ENCODE results near the gene VCAN.

DNA sequence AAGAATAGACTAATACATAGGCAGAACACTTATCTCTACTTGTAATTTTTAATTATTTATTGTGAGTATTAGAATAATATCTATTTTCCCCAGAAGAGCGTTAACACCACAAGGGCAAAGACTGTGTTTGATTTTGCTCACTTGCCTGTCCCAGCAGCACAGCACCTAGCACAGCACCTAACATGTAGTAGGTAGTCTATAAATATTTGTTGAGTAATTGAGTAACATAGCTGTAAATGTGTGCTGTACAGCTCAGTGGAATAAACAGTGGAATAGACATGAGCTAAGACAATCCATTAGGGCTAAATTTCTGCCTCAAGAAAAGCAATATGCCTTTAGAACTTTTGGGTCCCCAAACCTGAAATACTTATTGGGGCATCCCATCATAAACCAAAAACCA lies 49.3 kb upstream of the VCAN start:
- TF ChIP-seq, protein P1, sequence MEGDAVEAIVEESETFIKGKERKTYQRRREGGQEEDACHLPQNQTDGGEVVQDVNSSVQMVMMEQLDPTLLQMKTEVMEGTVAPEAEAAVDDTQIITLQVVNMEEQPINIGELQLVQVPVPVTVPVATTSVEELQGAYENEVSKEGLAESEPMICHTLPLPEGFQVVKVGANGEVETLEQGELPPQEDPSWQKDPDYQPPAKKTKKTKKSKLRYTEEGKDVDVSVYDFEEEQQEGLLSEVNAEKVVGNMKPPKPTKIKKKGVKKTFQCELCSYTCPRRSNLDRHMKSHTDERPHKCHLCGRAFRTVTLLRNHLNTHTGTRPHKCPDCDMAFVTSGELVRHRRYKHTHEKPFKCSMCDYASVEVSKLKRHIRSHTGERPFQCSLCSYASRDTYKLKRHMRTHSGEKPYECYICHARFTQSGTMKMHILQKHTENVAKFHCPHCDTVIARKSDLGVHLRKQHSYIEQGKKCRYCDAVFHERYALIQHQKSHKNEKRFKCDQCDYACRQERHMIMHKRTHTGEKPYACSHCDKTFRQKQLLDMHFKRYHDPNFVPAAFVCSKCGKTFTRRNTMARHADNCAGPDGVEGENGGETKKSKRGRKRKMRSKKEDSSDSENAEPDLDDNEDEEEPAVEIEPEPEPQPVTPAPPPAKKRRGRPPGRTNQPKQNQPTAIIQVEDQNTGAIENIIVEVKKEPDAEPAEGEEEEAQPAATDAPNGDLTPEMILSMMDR (conservative IDR thresholded peaks at IDR 0.05 in 1 of 2, IDR thresholded peaks at IDR 0.05 in 1 of 2; ENCODE audit: extremely low read depth in 1 of 2, insufficient read depth in 1 of 2, low read depth in 1 of 2, low read length in 2 of 2), result no peak
- no peak for TF ChIP-seq EZH2 (IDR thresholded peaks at IDR 0.05; ENCODE audit: borderline replicate concordance, low read length)
